ENCODE results near the gene ACOT11. TPM values are rescaled to one million over a fixed set of nuclear protein-coding genes. Genes with fewer than 3 reads are reported as not detected.
"Not testable (repeated sequence)": the region's sequence is repeated elsewhere in the genome, so short reads cannot be mapped to it uniquely, and the experiment has no call there.

Gene ACOT11
- 5.0 and 5.4 TPM in 2 replicates for total RNA-seq (2014; rRNA removed; shearing (Covaris generic))

DNA sequence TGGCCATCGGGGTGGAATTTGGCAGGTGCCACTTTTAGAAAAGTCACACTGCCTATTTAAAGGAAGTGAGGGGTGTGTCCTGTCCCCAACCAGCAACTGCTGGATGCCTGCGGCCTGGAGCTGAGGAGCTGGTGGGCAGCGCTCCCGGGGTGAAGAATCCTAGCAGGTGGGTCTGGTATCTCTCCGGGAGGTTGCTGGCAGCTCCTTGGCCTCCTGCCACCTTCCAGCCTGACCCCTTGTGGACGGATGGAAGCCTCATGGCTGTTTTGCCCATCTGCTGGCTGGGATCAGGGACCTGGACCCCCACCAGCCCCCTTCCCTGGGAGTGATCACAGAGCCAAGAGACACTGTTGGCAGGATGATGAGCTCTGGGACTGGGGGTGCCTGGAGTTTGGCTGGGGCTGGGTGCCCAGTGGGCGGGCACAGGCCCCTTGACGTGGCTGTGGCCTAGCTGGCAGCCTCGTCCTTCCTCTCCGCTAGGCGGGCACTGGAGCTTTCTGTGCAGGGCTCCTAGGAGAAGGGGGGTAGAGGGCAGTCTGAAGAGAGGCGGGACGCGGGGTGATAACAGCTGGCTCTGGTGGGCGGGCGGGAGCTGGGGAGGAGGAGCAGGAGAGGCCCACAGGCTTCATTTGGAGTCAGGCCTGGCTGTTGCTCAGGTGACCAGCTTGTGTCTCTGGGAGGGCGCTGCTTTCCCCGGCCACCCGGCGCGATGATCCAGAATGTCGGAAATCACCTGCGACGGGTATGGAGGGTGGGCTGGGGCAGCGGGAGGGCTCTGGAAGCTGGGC is at the start of gene ACOT11:
ACOT11 (plus strand) TSS at position 628 of the 788 bp plus-strand sequence; CDS start at position 710, 82 bp downstream.
- DNase-seq = peak; percentile 93
- Histone ChIP-seq H3K27me3 (ENCODE audit: control insufficient read depth, insufficient read depth, low read length) (no peaks in the 10 kb centered on the region), H3K36me3 (replicated peaks; ENCODE audit: control insufficient read depth, insufficient read depth, low read length) (no peaks in the 10 kb centered on the region), H3K4me3 (ENCODE audit: insufficient read depth, low read depth, low read length) (no peak within 1 kb of the TSS)

DNA sequence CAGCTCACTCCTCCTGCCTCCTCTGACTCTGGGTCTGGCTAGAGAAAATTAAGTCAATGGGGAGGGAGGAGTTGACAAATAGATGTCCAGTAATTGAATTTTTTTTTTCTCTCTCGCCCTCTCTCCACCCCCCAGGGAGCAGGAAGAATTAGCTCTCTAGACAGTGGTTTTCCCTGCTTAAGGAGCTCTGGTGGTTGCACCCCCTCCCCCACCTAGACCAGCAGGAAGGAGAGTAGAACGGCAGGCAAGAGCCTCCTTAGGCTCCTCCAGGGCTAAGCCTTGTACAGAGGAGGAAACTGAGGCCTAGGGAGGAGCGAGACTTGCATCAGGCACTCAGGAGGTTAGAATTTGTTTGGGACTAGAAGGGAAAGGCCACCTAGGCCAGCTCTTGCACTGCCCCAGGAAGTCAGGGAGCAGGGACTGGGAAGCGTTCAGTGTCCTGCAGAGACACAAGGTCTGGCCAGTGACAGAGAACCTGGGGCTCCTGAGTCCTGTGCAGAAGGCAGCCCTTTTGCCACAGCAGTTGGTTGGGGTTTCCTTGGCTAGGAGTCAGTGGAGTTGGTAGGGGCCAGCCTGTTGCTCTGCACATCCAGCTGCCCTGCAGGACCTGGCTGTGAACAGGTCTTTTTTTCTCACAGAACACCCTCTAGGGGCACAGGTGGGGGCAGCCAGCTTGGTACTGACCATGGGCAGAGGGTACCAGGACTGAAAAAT is 49.5 kb upstream of the ACOT11 start:
- Histone ChIP-seq H3K27me3 (ENCODE audit: control insufficient read depth, insufficient read depth, low read length) (no peaks in the 10 kb centered on the region; the same call in 1 of the 2 replicates), H3K36me3 (replicated peaks; ENCODE audit: control insufficient read depth, insufficient read depth, low read length) (no peaks in the 10 kb centered on the region), H3K4me3 (ENCODE audit: insufficient read depth, low read depth, low read length) (0 out of 2 replicates have a peak overlapping the region, but pooled peaks have one; percentile 48)
- no peak for DNase-seq

DNA sequence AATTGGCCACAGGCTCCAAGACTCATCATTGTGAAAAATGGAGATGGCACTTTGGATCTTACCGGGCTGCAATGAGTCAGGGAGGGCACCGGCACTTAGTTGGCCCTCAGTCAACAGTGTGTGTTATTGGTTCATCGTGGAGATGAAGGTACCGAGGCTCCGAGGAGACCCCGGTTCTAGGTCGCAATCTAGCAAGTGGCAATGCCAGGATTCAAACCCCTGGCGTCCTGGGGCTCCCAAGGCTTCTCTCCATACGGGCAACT is 49.0 kb upstream of the ACOT11 start:
- no peak for DNase-seq
- H3K4me3 ChIP-seq (ENCODE audit: insufficient read depth, low read depth, low read length) = peak overlapping the region; percentile 48
- no peaks in the 10 kb centered on the region; the same call in 1 of the 2 replicates for H3K27me3 ChIP-seq (ENCODE audit: control insufficient read depth, insufficient read depth, low read length)
- no peaks in the 10 kb centered on the region for H3K36me3 ChIP-seq (replicated peaks; ENCODE audit: control insufficient read depth, insufficient read depth, low read length)

DNA sequence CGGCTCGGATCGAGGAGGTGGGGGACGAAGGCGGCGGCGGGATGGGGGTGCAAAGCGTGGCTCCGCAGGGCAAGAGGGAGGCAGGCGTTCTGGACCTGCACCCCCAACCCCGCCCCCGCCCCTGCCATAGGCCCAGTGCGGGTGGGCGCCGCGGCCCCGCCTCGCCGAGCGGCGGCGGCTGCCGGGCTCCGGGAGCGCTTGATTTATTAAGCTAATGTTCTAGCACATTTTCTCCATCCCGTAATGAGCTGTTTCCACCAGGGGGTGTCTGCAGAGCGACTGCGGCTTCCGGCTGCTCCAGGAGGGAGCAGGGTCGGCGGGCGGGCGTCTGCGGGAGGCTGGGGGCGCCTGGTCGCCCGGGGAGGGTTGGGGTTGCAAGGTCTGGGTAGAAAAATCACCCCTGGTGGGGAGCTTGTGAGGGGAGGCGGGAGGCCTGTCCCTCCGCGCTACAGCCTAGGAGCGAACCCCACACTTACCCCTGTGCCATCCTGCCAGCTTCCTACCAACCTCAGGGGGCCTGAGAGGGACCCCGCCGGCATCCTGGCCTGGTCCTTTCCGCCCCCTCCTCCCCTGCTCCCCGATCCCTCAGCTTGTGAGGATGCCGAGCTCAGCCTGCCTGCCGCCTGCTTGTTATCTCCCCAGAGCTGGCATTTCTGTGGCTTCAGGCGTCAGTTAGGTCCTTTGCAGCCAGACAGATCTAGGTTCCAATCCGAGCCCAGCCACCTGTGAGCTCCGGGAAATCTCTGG is 48.5 kb upstream of the ACOT11 start:
- Histone ChIP-seq H3K27me3 (ENCODE audit: control insufficient read depth, insufficient read depth, low read length) (no peaks in the 10 kb centered on the region; the same call in 1 of the 2 replicates), H3K36me3 (replicated peaks; ENCODE audit: control insufficient read depth, insufficient read depth, low read length) (no peaks in the 10 kb centered on the region), H3K4me3 (ENCODE audit: insufficient read depth, low read depth, low read length) (peak overlapping the region; percentile 48)
- peak; percentile 87 for DNase-seq

DNA sequence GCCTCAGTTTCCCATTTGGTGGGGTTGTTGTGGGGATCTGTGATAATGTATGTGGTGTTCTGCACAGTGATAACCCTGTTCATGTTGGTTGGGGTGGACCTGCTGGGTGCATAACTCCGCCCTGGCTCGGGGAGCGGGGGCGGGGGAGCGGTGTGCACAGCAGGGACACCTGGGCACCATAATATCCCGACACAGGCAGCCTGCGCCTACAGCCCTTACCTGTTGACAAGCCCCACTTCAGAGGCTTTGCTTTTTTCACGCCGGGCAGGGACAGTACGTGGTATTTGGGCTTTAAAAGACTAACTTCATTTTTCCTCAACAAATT is 48.0 kb upstream of the ACOT11 start:
- Histone ChIP-seq H3K36me3 (replicated peaks; ENCODE audit: control insufficient read depth, insufficient read depth, low read length) (no peaks in the 10 kb centered on the region), H3K4me3 (ENCODE audit: insufficient read depth, low read depth, low read length) (peak overlapping the region; percentile 48), H3K27me3 (ENCODE audit: control insufficient read depth, insufficient read depth, low read length) (no peaks in the 10 kb centered on the region; the same call in 1 of the 2 replicates)
- DNase-seq = peak; percentile 69

DNA sequence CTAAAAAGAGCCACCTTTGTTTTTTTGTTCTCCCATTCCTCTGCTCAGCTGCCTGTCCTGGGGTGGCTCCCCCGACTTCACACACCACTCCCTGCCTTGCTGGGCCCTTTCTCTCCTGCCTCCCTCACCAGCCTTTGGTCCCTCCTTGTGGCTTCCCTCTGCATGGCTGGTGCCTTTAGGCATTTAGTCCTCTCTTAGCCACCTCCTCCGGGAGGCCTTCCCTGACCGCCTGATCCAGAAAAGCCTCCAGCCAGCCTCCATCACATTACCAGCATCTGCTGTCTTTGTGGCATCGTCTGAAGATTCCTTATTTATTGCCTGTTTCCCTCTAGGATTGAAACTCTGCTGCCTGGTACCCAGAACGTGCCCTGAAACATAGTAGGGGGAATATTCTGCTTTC is 46.2 kb upstream of the ACOT11 start:
- H3K4me3 ChIP-seq (ENCODE audit: insufficient read depth, low read depth, low read length) = no peak overlapping the region
- H3K36me3 ChIP-seq (replicated peaks; ENCODE audit: control insufficient read depth, insufficient read depth, low read length) = no peaks in the 10 kb centered on the region
- H3K27me3 ChIP-seq (ENCODE audit: control insufficient read depth, insufficient read depth, low read length) = no peaks in the 10 kb centered on the region; the same call in 1 of the 2 replicates
- DNase-seq = no peak

DNA sequence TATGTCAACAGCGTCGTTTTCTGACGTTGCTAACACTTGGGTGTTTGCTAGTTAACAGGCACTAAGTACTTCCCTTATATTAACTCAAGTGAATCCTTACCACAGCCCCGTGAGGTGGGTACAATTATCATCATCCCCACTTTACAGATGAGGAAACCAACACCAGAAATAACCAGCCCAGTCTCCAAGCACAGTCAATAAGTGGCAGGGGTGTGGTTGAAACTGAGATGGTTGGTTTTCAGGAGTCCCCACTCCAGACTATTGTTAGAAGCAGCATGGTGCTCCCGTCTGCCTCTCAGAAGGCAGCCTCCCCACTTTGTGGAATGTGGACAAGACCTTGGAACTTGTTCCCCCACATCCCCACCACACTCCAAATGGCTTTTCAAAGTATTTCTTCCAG is 45.7 kb upstream of the ACOT11 start:
- Histone ChIP-seq H3K36me3 (replicated peaks; ENCODE audit: control insufficient read depth, insufficient read depth, low read length) (no peaks in the 10 kb centered on the region), H3K4me3 (ENCODE audit: insufficient read depth, low read depth, low read length) (no peak overlapping the region), H3K27me3 (ENCODE audit: control insufficient read depth, insufficient read depth, low read length) (no peaks in the 10 kb centered on the region; the same call in 1 of the 2 replicates)
- DNase-seq = no peak

DNA sequence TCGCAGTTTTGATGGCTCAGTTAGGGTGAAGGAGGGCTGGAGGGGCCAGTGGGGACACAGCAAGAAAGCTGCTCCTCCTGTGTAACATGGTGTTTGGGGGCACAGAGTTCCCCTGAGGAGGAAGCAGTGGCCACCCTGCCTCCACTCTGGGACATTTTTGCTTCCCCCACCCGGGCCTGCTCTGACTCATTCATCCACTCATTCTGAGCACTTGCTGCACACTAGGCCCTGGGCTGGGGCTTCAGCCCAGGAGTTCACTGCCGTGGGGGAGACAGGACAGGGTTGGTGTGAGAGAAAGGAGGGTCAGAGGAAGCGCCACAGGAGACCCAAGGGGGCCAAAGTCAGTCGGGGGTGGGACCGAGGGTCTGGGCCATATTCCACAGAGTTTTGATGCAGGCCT is 41.4 kb upstream of the ACOT11 start:
- DNase-seq = no peak
- no peak overlapping the region for H3K4me3 ChIP-seq (ENCODE audit: insufficient read depth, low read depth, low read length)
- no peaks in the 10 kb centered on the region for H3K27me3 ChIP-seq (ENCODE audit: control insufficient read depth, insufficient read depth, low read length)
- H3K36me3 ChIP-seq (replicated peaks; ENCODE audit: control insufficient read depth, insufficient read depth, low read length) = no peaks in the 10 kb centered on the region

DNA sequence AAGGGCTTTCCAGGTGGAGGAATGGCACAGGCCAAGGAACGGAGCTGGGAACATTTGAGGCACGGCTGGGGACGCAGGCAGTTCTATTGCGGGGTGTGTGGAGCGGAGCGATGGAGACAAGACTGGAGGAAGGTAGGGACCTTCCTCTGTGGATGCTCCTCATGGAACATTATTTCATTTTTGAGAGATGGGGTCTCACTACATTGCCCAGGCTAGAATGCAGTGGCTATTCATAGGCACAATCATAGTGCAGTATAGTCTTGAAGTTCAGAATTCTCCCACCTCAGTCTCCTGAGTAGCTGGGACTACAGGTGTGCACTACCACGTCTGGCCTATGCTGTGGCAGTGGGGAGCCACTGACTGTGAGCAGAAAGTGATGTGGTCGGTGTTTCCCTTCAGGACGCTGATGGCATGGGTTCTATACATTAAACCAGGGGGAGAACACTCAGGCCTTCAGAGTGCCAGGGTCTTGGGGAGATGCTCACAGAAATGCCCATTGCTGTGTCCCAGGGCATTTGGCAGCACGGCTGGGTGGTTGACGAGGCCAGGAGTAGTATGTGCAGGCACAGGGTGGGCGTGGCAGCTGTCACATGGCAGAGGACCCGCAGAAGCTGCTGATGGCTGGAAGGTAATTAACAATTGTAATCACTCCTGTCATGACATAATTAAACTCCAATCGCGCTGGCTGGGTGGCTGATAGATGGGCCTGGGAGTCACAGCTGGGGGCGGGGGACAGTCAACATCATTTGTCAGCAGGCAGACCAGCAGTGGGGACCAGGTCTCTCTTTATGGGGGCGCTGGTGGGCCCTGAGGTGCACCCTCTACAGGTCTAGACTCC is 40.8 kb upstream of the ACOT11 start:
- DNase-seq = no peak
- Histone ChIP-seq H3K4me3 (ENCODE audit: insufficient read depth, low read depth, low read length) (no peak overlapping the region), H3K27me3 (ENCODE audit: control insufficient read depth, insufficient read depth, low read length) (no peaks in the 10 kb centered on the region), H3K36me3 (replicated peaks; ENCODE audit: control insufficient read depth, insufficient read depth, low read length) (no peaks in the 10 kb centered on the region)

DNA sequence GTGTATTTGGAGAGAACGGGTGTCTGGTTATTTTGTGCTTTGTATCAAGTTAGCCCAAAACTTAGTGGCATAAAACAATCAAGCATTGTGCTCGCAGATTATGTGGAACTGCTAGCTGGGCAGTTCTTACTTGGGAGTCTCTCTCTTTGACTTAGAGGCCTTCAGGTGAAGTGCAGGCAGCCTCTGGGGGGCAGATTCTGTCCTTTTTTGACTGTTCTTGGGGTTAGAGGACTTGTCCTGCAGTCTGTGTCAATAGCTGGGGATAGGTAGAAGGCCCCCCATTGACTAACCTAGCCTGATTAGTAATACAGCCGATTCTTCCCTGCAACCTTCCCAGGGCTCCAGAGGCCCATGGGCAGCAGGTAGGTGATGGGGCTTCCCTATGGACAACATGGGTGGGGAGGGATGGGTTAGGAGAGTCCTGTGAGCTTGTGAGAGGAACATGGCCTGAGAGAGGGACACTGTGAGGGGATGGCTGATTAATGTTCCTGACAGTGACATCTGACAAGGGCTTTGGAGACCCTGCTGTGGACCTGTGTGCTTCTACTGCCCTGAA is 37.2 kb upstream of the ACOT11 start:
- peak; percentile 65 for DNase-seq
- H3K4me3 ChIP-seq (ENCODE audit: insufficient read depth, low read depth, low read length) = no peak overlapping the region
- no peaks in the 10 kb centered on the region; the same call in 1 of the 2 replicates for H3K27me3 ChIP-seq (ENCODE audit: control insufficient read depth, insufficient read depth, low read length)
- no peaks in the 10 kb centered on the region for H3K36me3 ChIP-seq (replicated peaks; ENCODE audit: control insufficient read depth, insufficient read depth, low read length)

DNA sequence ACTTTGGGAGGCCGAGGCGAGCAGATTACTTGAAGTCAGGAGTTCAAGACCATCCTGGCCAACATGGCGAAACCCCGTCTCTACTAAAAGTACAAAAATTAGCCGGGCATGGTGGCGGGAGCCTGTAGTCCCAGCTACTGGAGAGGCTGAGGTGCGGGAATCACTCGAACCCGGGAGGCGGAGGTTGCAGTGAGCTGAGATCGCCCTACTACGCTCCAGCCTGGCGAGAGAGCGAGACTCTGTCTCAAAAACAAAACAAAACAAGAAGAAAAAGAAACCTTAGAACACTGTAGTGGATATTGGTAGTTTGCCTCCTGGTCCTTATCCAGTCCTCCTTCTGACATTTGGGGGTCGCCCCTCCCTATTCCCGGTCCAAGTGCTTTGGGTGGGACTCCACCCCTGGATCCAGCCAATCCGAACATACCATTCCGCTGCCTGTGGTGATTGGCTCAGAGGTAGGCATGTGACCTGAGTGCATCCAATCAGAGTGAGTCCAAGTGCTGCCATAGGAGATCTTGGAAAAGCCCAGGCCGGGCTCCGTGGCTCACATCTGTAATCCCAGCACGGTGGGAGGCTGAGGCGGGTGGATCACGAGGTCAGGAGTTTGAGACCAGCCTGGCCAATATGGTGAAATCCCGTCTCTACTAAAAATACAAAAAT is 34.0 kb upstream of the ACOT11 start:
- DNase-seq = peak; percentile 84
- not testable (repeated sequence) for H3K36me3 ChIP-seq (replicated peaks; ENCODE audit: control insufficient read depth, insufficient read depth, low read length); H3K27me3 ChIP-seq (ENCODE audit: control insufficient read depth, insufficient read depth, low read length); H3K4me3 ChIP-seq (ENCODE audit: insufficient read depth, low read depth, low read length)

DNA sequence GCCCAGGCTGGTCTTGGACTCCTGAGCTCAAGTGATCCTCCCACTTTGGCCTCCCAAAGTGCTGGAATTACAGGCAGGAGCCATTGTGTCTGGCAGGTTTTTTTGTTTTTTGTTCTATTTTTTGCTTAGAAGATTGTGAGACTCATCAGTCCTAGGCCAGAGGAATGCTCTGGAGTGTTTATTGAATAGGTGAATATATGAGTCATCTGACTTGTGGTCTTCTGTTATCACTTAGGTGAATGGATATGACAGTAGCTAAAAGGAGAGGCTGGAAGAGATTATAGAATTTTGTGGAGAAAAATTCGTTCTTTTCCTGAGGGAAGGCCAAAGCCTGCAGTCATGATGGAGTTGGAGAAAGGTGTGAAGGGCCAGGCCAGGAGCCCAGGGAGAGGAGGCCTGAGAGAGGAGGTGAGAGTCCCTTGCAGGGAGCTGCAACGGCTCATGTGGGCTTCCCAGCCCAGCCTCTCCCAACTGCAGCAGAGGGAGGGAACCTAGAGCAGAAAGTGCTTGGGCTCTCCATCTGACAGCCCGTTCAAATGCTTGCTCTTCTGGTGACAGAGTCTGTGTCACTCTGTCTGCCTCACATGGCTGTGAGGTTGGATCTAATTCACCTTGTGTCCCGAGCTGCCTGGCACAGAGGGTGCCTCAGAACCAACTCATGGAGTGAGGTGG is 31.6 kb upstream of the ACOT11 start:
- H3K36me3 ChIP-seq (replicated peaks; ENCODE audit: control insufficient read depth, insufficient read depth, low read length) = no peaks in the 10 kb centered on the region; the same call in 1 of the 2 replicates
- no peak overlapping the region for H3K4me3 ChIP-seq (ENCODE audit: insufficient read depth, low read depth, low read length)
- no peak for DNase-seq
- no peaks in the 10 kb centered on the region; the same call in 1 of the 2 replicates for H3K27me3 ChIP-seq (ENCODE audit: control insufficient read depth, insufficient read depth, low read length)

DNA sequence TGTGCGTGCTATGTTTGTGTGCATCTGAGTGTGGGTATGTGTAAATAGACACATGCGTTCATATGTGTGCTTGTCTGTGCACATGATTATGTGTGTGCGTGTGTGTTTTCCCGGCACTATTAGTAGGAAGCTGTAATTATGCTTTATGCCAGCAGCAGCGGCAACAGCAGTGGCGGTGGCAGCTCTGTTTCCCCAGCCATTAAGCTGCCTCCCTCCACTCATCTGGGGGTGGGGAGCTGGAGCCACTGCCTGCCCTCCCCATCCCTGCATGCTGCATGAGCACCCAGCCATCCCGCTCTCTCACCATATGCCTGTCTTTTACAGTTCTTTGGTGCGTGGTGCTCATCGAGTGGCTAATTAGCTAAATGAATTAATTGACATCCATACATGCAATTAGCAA is 30.5 kb upstream of the ACOT11 start:
- Histone ChIP-seq H3K36me3 (replicated peaks; ENCODE audit: control insufficient read depth, insufficient read depth, low read length) (no peaks in the 10 kb centered on the region; the same call in 1 of the 2 replicates), H3K27me3 (ENCODE audit: control insufficient read depth, insufficient read depth, low read length) (no peaks in the 10 kb centered on the region; the same call in 1 of the 2 replicates), H3K4me3 (ENCODE audit: insufficient read depth, low read depth, low read length) (no peak overlapping the region)
- no peak for DNase-seq
